BJ (cell line): Measurements from ENCODE around the gene RTN4RL1. TPM values are rescaled to one million over a fixed set of nuclear protein-coding genes. Genes with fewer than 3 reads are reported as not detected.

Source experiments
- CTCF ChIA-PET: fragments of 350-600 bp; formaldehyde crosslinking; extraction: SDS; loops from one replicate; lab custom pipeline; 2021; ENCODE audit warnings: antibody characterized with exemption, inconsistent platforms; lab: Yijun Ruan, JAX
- POLR2A ChIA-PET: fragments of 300-600 bp; sonication (Branson Sonifier 250); formaldehyde crosslinking; extraction: SDS; loops from one replicate; lab custom pipeline; 2021; ENCODE audit warnings: antibody characterized with exemption; lab: Charles Lee
- DNase-seq: peaks from one replicate; pipeline ENCODE4 v3.0.0-alpha.2; 2011; ENCODE audit warnings: low read depth
- H3K27me3 ChIP-seq: 2 replicates; pipeline ENCODE4 v1.6.0; 2011; ENCODE audit warnings: low read length; ENCODE audit not compliant: control insufficient read depth, insufficient read depth
- H3K36me3 ChIP-seq: 2 replicates; pipeline ENCODE4 v1.5.1; 2011; ENCODE audit warnings: low read length; ENCODE audit not compliant: control insufficient read depth, insufficient read depth
- H3K4me3 ChIP-seq: 2 replicates; pipeline ENCODE4 v1.5.1; 2011; ENCODE audit warnings: low read depth, mild to moderate bottlenecking, control low read depth, low read length
- CTCF ChIP-seq: IDR thresholded peaks from 2 replicates; pipeline ENCODE4 v1.5.1; 2011; ENCODE audit warnings: low read depth, mild to moderate bottlenecking, control low read depth, inconsistent platforms, low read length, moderate library complexity; ENCODE audit not compliant: insufficient read depth
- polyA plus RNA-seq: library from polyadenylated mRNA; depleted of rRNA; stranded (reverse); fragments of >200 nt; gene quantifications from 2 replicates; pipeline ENCODE4 v1.2.3, GENCODE V29; 2011; rRNA removed
- small RNA-seq: library from RNA; depleted of rRNA; stranded (forward); fragments of <200 nt; gene quantifications from one replicate; pipeline ENCODE3, GENCODE V24; 2012; ENCODE audit warnings: low replicate concordance, low read depth; ENCODE audit not compliant: insufficient read length

The RTN4RL1 gene
- polyA plus RNA-seq, 1 experiment, result 0.32 TPM

- POLR2A ChIA-PET, result no interaction called here
- H3K4me3 ChIP-seq, result no peak overlapping the region
- peaks cover 12% of the 10 kb centered on the region for H3K36me3 ChIP-seq
- H3K27me3 ChIP-seq, result no peaks in the 10 kb centered on the region
- DNase-seq, result no peak
- CTCF ChIA-PET, result interaction anchor here (0.6 to 2.4 kb wide), 4 partner anchors 11 to 174 kb away, joined by 3 to 5 read pairs (median 4); no protein-coding TSS in a partner anchor
- no peak for TF ChIP-seq CTCF
Measured at GRCh38 chr17:1894753-1895339, 130.3 kb downstream of the RTN4RL1 start.

GRCh38 chr17:1890758-1891450, 134.2 kb downstream of the RTN4RL1 start:
- Histone ChIP-seq H3K27me3 (no peaks in the 10 kb centered on the region), H3K36me3 (peaks cover 10% of the 10 kb centered on the region), H3K4me3 (no peak overlapping the region)
- CTCF ChIA-PET, result interaction anchor here (0.9 to 1.1 kb wide), 2 partner anchors 26 to 135 kb away, joined by 3 to 4 read pairs; no protein-coding TSS in a partner anchor
- DNase-seq, result no peak
- POLR2A ChIA-PET, result no interaction called here
- TF ChIP-seq CTCF, result no peak

- ChIA-PET POLR2A (interaction anchor here (0.7 kb wide), 1 partner anchor 470 kb away, joined by 4 read pairs; no protein-coding TSS in a partner anchor), CTCF (interaction anchor here (0.8 to 1.4 kb wide), 4 partner anchors 9 to 167 kb away, joined by 3 to 8 read pairs (median 4); no protein-coding TSS in a partner anchor)
- DNase-seq, result no peak
- no peak overlapping the region for H3K4me3 ChIP-seq
- no peaks in the 10 kb centered on the region for H3K27me3 ChIP-seq
- peaks cover 14% of the 10 kb centered on the region for H3K36me3 ChIP-seq
- TF ChIP-seq CTCF, result no peak
Measured at GRCh38 chr17:1888741-1889140, 136.4 kb downstream of the RTN4RL1 start.

Small RNA genes within 50 kb of the gene (small RNA-seq; reads per million reads assigned to genes)
- gene AC090617.9, result not detected
- 228 reads per million, percentile 94 among the genes with 10 or more reads in this experiment for gene MIR132
- gene MIR212, result 28.7 reads per million, percentile 86 among the genes with 10 or more reads in this experiment
- not detected for gene OVCA2

Other genes starting within 250 kb of the RTN4RL1 start
- gene SMYD4, start 195.4 kb downstream of the RTN4RL1 start, polyA plus RNA-seq, result 4.4 and 4.5 TPM in 2 replicates
- 58.8 and 67.9 TPM in 2 replicates for gene RPA1, start 195.3 kb downstream of the RTN4RL1 start, polyA plus RNA-seq
- 36.1 and 54.6 TPM in 2 replicates for gene DPH1, start 4.8 kb upstream of the RTN4RL1 start, polyA plus RNA-seq
- 42.0 and 56.7 TPM in 2 replicates for gene OVCA2, start 16.7 kb upstream of the RTN4RL1 start, polyA plus RNA-seq
- 14.8 and 15.1 TPM in 2 replicates for gene HIC1, start 29.8 kb upstream of the RTN4RL1 start, polyA plus RNA-seq